Erythroblast (primary cell): Measurements from ENCODE around the gene NIPA2.

Experiments used
- GATA1 ChIP-seq: IDR thresholded peaks from 2 replicates; pipeline ENCODE4 v1.6.1; 2011; ENCODE audit warnings: low read depth, mild to moderate bottlenecking, control low read depth, low read length, moderate library complexity
- POLR2A ChIP-seq: IDR thresholded peaks from 2 replicates; pipeline ENCODE4 v1.6.1; 2011; ENCODE audit warnings: mild to moderate bottlenecking, low read length

GRCh38 chr15:22827125-22827524, 11.3 kb upstream of the NIPA2 start:
- TF ChIP-seq POLR2A: no peak
- no peak for TF ChIP-seq GATA1
